ENCODE measurements around the gene ATP11B. TPM values are rescaled to one million over a fixed set of nuclear protein-coding genes. Genes with fewer than 3 reads are reported as not detected.

Gene ATP11B
- total RNA-seq, 1 donor from 2014 or later, result 42.8 TPM

DNA sequence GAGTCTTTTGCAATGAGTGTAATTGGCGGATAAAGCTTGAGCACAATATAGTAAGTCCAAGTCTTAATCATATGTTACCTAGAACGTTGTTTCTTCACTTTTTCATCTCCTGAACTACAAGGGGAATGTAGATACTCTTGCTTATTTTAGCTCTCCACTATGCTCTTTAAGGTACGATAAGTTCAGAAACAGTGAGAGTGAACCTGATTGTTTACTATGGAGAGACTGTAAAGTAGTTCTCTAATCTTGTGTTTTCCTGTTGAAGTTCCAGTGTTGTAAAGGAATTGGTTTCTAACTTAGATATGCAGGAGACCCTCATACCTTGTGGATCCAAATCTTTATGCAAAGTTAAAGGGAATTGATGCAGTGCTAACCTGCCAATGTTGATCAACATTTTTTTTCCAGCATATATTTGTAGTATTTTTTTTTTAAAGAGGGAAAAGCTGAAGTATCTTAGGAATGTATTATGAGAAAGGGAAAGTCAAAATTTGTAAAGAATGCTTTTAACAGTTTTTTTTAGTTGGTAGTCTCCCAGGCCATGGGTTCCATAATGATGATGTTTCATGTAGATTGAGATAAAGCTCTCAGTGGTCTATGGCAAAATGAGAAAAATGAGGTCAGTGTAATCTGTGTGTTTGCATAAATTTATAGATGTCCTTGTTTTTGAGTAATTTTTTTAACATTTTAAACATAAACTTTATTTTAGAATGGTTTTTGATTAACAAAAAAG lies 14.9 kb downstream of the ATP11B start:
- no peak overlapping the region for H3K9ac ChIP-seq (ENCODE audit: low read length)
- H3K9me3 ChIP-seq (ENCODE audit: insufficient read depth, low read depth, low read length), result no peaks in the 10 kb centered on the region
- H3K36me3 Mint-ChIP-seq (ENCODE audit: low read depth, unreplicated experiment), result no peaks in the 10 kb centered on the region
- no peak overlapping the region for H3K4me2 ChIP-seq (ENCODE audit: low read length)
- H3K27me3 Mint-ChIP-seq (ENCODE audit: low read depth, unreplicated experiment), result no peaks in the 10 kb centered on the region
- H3K4me3 ChIP-seq (ENCODE audit: insufficient read depth, low read depth, low read length), result no peak overlapping the region
- peaks cover 8% of the 10 kb centered on the region for H3K4me1 Mint-ChIP-seq (ENCODE audit: low read depth, unreplicated experiment)
- no peak overlapping the region for H2AFZ ChIP-seq (ENCODE audit: low read depth, low read length)
- FAIRE-seq, result no peak
- H3K27ac Mint-ChIP-seq (ENCODE audit: unreplicated experiment), result no peak overlapping the region
- H3K27ac ChIP-seq (ENCODE audit: low read depth, low read length), result no peak overlapping the region
- H3K36me3 ChIP-seq (ENCODE audit: insufficient read depth, low read length), result no peaks in the 10 kb centered on the region
- no peak for DNase-seq (ENCODE audit: low read depth)
- H3K4me1 ChIP-seq (ENCODE audit: insufficient read depth, low read length), result no peaks in the 10 kb centered on the region
- H4K20me1 ChIP-seq (ENCODE audit: insufficient read depth, low read length), result peaks cover 46% of the 10 kb centered on the region
- H3K79me2 ChIP-seq (ENCODE audit: insufficient read depth, low read length), result peaks cover 97% of the 10 kb centered on the region
- no peaks in the 10 kb centered on the region for H3K9me3 Mint-ChIP-seq (ENCODE audit: unreplicated experiment)
- TF ChIP-seq EZH2 (IDR thresholded peaks at IDR 0.05; ENCODE audit: insufficient read depth, low read length), result no peak
- TF ChIP-seq, protein P1, sequence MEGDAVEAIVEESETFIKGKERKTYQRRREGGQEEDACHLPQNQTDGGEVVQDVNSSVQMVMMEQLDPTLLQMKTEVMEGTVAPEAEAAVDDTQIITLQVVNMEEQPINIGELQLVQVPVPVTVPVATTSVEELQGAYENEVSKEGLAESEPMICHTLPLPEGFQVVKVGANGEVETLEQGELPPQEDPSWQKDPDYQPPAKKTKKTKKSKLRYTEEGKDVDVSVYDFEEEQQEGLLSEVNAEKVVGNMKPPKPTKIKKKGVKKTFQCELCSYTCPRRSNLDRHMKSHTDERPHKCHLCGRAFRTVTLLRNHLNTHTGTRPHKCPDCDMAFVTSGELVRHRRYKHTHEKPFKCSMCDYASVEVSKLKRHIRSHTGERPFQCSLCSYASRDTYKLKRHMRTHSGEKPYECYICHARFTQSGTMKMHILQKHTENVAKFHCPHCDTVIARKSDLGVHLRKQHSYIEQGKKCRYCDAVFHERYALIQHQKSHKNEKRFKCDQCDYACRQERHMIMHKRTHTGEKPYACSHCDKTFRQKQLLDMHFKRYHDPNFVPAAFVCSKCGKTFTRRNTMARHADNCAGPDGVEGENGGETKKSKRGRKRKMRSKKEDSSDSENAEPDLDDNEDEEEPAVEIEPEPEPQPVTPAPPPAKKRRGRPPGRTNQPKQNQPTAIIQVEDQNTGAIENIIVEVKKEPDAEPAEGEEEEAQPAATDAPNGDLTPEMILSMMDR (IDR thresholded peaks at IDR 0.05; ENCODE audit: insufficient read depth, low read depth, low read length), result no peak
- H3K27me3 ChIP-seq (ENCODE audit: insufficient read depth, low read length), result no peaks in the 10 kb centered on the region
- H3K4me3 Mint-ChIP-seq (ENCODE audit: unreplicated experiment), result no peak overlapping the region

DNA sequence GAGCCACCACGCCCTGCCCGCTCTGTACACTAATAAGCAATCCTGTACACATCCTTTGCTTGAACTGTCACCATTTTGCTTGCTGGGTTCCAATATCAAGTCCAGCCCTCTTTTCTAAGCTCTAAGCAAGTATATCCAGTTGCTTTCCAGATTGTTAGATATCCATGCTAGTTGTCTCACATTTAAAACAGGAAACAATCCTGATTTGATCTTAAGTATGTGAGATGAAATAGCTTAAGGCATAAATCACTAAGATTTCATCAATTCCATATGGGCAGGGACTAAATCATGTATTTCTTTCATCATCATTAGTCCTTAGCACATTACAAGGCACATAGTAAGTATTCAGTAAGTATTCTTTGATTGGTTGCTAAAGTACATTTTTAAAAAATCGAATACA lies 16.2 kb downstream of the ATP11B start:
- H3K27me3 Mint-ChIP-seq (ENCODE audit: low read depth, unreplicated experiment), result no peaks in the 10 kb centered on the region
- no peaks in the 10 kb centered on the region for H3K36me3 ChIP-seq (ENCODE audit: insufficient read depth, low read length)
- peaks cover 44% of the 10 kb centered on the region for H4K20me1 ChIP-seq (ENCODE audit: insufficient read depth, low read length)
- TF ChIP-seq EZH2 (IDR thresholded peaks at IDR 0.05; ENCODE audit: insufficient read depth, low read length), result no peak
- TF ChIP-seq, protein P1 (IDR thresholded peaks at IDR 0.05; ENCODE audit: insufficient read depth, low read depth, low read length), result no peak
- no peaks in the 10 kb centered on the region for H3K9me3 Mint-ChIP-seq (ENCODE audit: unreplicated experiment)
- DNase-seq (ENCODE audit: low read depth) (no peak), FAIRE-seq (no peak)
- H3K4me3 ChIP-seq (ENCODE audit: insufficient read depth, low read depth, low read length), result no peak overlapping the region
- H3K27me3 ChIP-seq (ENCODE audit: insufficient read depth, low read length), result no peaks in the 10 kb centered on the region
- no peak overlapping the region for H2AFZ ChIP-seq (ENCODE audit: low read depth, low read length)
- H3K27ac Mint-ChIP-seq (ENCODE audit: unreplicated experiment), result no peak overlapping the region
- H3K36me3 Mint-ChIP-seq (ENCODE audit: low read depth, unreplicated experiment), result no peaks in the 10 kb centered on the region
- no peak overlapping the region for H3K4me2 ChIP-seq (ENCODE audit: low read length)
- no peak overlapping the region for H3K4me3 Mint-ChIP-seq (ENCODE audit: unreplicated experiment)
- H3K4me1 Mint-ChIP-seq (ENCODE audit: low read depth, unreplicated experiment), result peaks cover 8% of the 10 kb centered on the region
- H3K27ac ChIP-seq (ENCODE audit: low read depth, low read length), result no peak overlapping the region
- no peaks in the 10 kb centered on the region for H3K9me3 ChIP-seq (ENCODE audit: insufficient read depth, low read depth, low read length)
- no peaks in the 10 kb centered on the region for H3K4me1 ChIP-seq (ENCODE audit: insufficient read depth, low read length)
- H3K9ac ChIP-seq (ENCODE audit: low read length), result no peak overlapping the region
- H3K79me2 ChIP-seq (ENCODE audit: insufficient read depth, low read length), result peaks cover 96% of the 10 kb centered on the region

DNA sequence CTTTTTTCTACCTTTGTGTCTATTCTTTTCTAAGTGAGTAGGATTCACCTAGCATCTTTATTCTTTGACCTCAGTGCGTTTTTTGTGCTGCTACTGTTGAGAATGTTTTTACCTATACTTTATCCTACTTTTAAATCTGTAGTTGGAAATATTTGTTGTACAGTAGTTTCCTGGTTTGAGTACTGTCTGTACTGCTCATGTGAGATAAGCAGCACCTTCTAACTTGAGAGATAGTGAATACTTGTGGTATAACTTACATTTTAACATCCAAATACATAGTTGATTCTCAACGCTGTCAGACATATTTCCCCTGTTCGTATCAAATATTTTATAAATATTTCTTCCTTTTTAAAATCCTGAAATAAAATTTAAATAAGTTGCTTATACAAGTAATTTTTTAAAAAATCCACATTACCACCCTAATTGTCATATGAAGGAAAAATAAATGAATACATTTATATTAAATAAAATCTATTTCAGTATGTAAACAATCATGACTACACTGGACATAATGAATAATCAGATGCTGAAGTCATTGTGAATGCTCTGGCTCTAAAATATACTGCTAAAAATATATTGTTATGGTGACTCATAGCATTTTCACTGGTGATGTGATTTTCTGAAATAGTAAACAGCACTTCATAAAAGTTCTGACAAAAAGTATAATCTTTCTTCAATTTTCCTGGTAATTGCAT lies 17.4 kb downstream of the ATP11B start:
- Histone ChIP-seq H3K79me2 (ENCODE audit: insufficient read depth, low read length) (peaks cover 96% of the 10 kb centered on the region), H3K9ac (ENCODE audit: low read length) (no peak overlapping the region), H3K4me2 (ENCODE audit: low read length) (no peak overlapping the region), H3K27me3 (ENCODE audit: insufficient read depth, low read length) (no peaks in the 10 kb centered on the region), H4K20me1 (ENCODE audit: insufficient read depth, low read length) (peaks cover 44% of the 10 kb centered on the region), H3K9me3 (ENCODE audit: insufficient read depth, low read depth, low read length) (no peaks in the 10 kb centered on the region), H3K4me1 (ENCODE audit: insufficient read depth, low read length) (no peaks in the 10 kb centered on the region), H3K4me3 (ENCODE audit: insufficient read depth, low read depth, low read length) (no peak overlapping the region), H3K27ac (ENCODE audit: low read depth, low read length) (no peak overlapping the region), H2AFZ (ENCODE audit: low read depth, low read length) (no peak overlapping the region), H3K36me3 (ENCODE audit: insufficient read depth, low read length) (no peaks in the 10 kb centered on the region)
- Mint-ChIP-seq H3K4me3 (ENCODE audit: unreplicated experiment) (no peak overlapping the region), H3K27me3 (ENCODE audit: low read depth, unreplicated experiment) (no peaks in the 10 kb centered on the region), H3K4me1 (ENCODE audit: low read depth, unreplicated experiment) (peaks cover 8% of the 10 kb centered on the region), H3K27ac (ENCODE audit: unreplicated experiment) (no peak overlapping the region), H3K36me3 (ENCODE audit: low read depth, unreplicated experiment) (no peaks in the 10 kb centered on the region), H3K9me3 (ENCODE audit: unreplicated experiment) (no peaks in the 10 kb centered on the region)
- FAIRE-seq (no peak), DNase-seq (ENCODE audit: low read depth) (no peak)
- no peak for TF ChIP-seq EZH2 (IDR thresholded peaks at IDR 0.05; ENCODE audit: insufficient read depth, low read length)
- TF ChIP-seq, protein P1 (IDR thresholded peaks at IDR 0.05; ENCODE audit: insufficient read depth, low read depth, low read length), result no peak
